ENCODE results near the gene GNAL. TPM values are rescaled to one million over a fixed set of nuclear protein-coding genes. Genes with fewer than 3 reads are reported as not detected.
"Not testable (repeated sequence)": the region's sequence is repeated elsewhere in the genome, so short reads cannot be mapped to it uniquely, and the experiment has no call there.

The GNAL gene
- total RNA-seq, 2 experiments from 2014 or later, result 0.11 to 0.19 TPM

GRCh38 chr18:11889284-11889683, 200.2 kb downstream of the GNAL start:
- Mint-ChIP-seq H3K4me1 (ENCODE audit: low read depth) (no peaks in the 10 kb centered on the region), H3K27ac (no peak overlapping the region), H3K27me3 (no peaks in the 10 kb centered on the region), H3K36me3 (ENCODE audit: low read depth) (peaks cover 84% of the 10 kb centered on the region), H3K9me3 (no peaks in the 10 kb centered on the region), H3K4me3 (no peak overlapping the region)
- ATAC-seq (ENCODE audit: poor library complexity) (no peak), DNase-seq (no peak)
- peaks cover 72% of the 10 kb centered on the region for H3K36me3 ChIP-seq (ENCODE audit: insufficient read depth, low read length)
- no peak overlapping the region for H3K4me3 ChIP-seq (ENCODE audit: low read length)
- H3K27me3 ChIP-seq (ENCODE audit: control insufficient read depth in 1 of 2, insufficient read depth in 2 of 2, low read length in 2 of 2), result no peaks in the 10 kb centered on the region
- intact Hi-C loops (cut with DNase I, micrococcal nuclease), result no loop called here
- H3K9me3 ChIP-seq (ENCODE audit: control insufficient read depth in 1 of 2, insufficient read depth in 1 of 2, low read length in 2 of 2), result no peaks in the 10 kb centered on the region
- ChIA-PET POLR2A (no interaction called here), CTCF (no interaction called here)
- H3K4me1 ChIP-seq (ENCODE audit: insufficient read depth, low read length), result no peaks in the 10 kb centered on the region
- TF ChIP-seq CTCF (IDR thresholded peaks at IDR 0.05), result no peak
- no peak overlapping the region for H3K27ac ChIP-seq (ENCODE audit: low read depth in 1 of 2, low read length in 2 of 2)

- no peaks in the 10 kb centered on the region for H3K9me3 Mint-ChIP-seq
- intact Hi-C loops (cut with DNase I, micrococcal nuclease), result no loop called here
- peaks cover 81% of the 10 kb centered on the region for H3K36me3 Mint-ChIP-seq (ENCODE audit: low read depth)
- DNase-seq, result no peak
- H3K27ac Mint-ChIP-seq, result no peak overlapping the region
- CTCF ChIA-PET, result no interaction called here
- H3K9me3 ChIP-seq (ENCODE audit: control insufficient read depth in 1 of 2, insufficient read depth in 1 of 2, low read length in 2 of 2), result no peaks in the 10 kb centered on the region
- POLR2A ChIA-PET, result interaction anchor here (0.6 kb wide), 1 partner anchor 372 kb away, joined by 3 read pairs; no protein-coding TSS in a partner anchor
- H3K4me3 ChIP-seq (ENCODE audit: low read length), result no peak overlapping the region
- no peak overlapping the region for H3K4me3 Mint-ChIP-seq
- no peaks in the 10 kb centered on the region for H3K27me3 ChIP-seq (ENCODE audit: control insufficient read depth in 1 of 2, insufficient read depth in 2 of 2, low read length in 2 of 2)
- no peak for ATAC-seq (ENCODE audit: poor library complexity)
- H3K27ac ChIP-seq (ENCODE audit: low read depth in 1 of 2, low read length in 2 of 2), result no peak overlapping the region
- no peak for TF ChIP-seq CTCF (IDR thresholded peaks at IDR 0.05)
- no peaks in the 10 kb centered on the region for H3K27me3 Mint-ChIP-seq
- H3K36me3 ChIP-seq (ENCODE audit: insufficient read depth, low read length), result peaks cover 63% of the 10 kb centered on the region
- no peaks in the 10 kb centered on the region for H3K4me1 Mint-ChIP-seq (ENCODE audit: low read depth)
- no peaks in the 10 kb centered on the region for H3K4me1 ChIP-seq (ENCODE audit: insufficient read depth, low read length)
Observed at GRCh38 chr18:11891737-11892136, 202.7 kb downstream of the GNAL start.

- POLR2A ChIA-PET; intact Hi-C loops (cut with DNase I, micrococcal nuclease); ATAC-seq (ENCODE audit: poor library complexity): not testable (repeated sequence)
Observed at GRCh38 chr18:11892438-11892837, 203.4 kb downstream of the GNAL start.

GRCh38 chr18:11897781-11898180, 208.7 kb downstream of the GNAL start:
- no peak overlapping the region for H3K4me3 ChIP-seq (ENCODE audit: low read length)
- no peaks in the 10 kb centered on the region for H3K9me3 Mint-ChIP-seq
- ATAC-seq (ENCODE audit: poor library complexity) (no peak), DNase-seq (no peak)
- TF ChIP-seq CTCF (IDR thresholded peaks at IDR 0.05), result no peak
- H3K4me1 ChIP-seq (ENCODE audit: insufficient read depth, low read length), result no peaks in the 10 kb centered on the region
- intact Hi-C loops (cut with DNase I, micrococcal nuclease), result no loop called here
- no peaks in the 10 kb centered on the region for H3K4me1 Mint-ChIP-seq (ENCODE audit: low read depth)
- POLR2A ChIA-PET, result interaction anchor here (0.5 to 1.8 kb wide), 2 partner anchors 11 to 220 kb away, joined by 4 read pairs; partner anchors contain the start of gene MPPE1
- no peaks in the 10 kb centered on the region for H3K9me3 ChIP-seq (ENCODE audit: control insufficient read depth in 1 of 2, insufficient read depth in 1 of 2, low read length in 2 of 2)
- peaks cover 33% of the 10 kb centered on the region for H3K36me3 ChIP-seq (ENCODE audit: insufficient read depth, low read length)
- no peak overlapping the region for H3K27ac Mint-ChIP-seq
- peaks cover 71% of the 10 kb centered on the region for H3K36me3 Mint-ChIP-seq (ENCODE audit: low read depth)
- H3K4me3 Mint-ChIP-seq, result no peak overlapping the region
- no peaks in the 10 kb centered on the region for H3K27me3 Mint-ChIP-seq
- H3K27ac ChIP-seq (ENCODE audit: low read depth in 1 of 2, low read length in 2 of 2), result no peak overlapping the region
- no peaks in the 10 kb centered on the region for H3K27me3 ChIP-seq (ENCODE audit: control insufficient read depth in 1 of 2, insufficient read depth in 2 of 2, low read length in 2 of 2)
- CTCF ChIA-PET, result no interaction called here

More at GRCh38 chr18:11892438-11892837, 203.4 kb downstream of the GNAL start:
- H3K27me3 Mint-ChIP-seq; H3K4me1 ChIP-seq (ENCODE audit: insufficient read depth, low read length); DNase-seq; H3K27me3 ChIP-seq (ENCODE audit: control insufficient read depth in 1 of 2, insufficient read depth in 2 of 2, low read length in 2 of 2); H3K27ac ChIP-seq (ENCODE audit: low read depth in 1 of 2, low read length in 2 of 2); H3K9me3 Mint-ChIP-seq; H3K9me3 ChIP-seq (ENCODE audit: control insufficient read depth in 1 of 2, insufficient read depth in 1 of 2, low read length in 2 of 2); H3K4me1 Mint-ChIP-seq (ENCODE audit: low read depth); H3K4me3 Mint-ChIP-seq; CTCF ChIA-PET; H3K4me3 ChIP-seq (ENCODE audit: low read length); H3K27ac Mint-ChIP-seq: not testable (repeated sequence)
- H3K36me3 Mint-ChIP-seq (ENCODE audit: low read depth), result peaks cover 81% of the 10 kb centered on the region
- H3K36me3 ChIP-seq (ENCODE audit: insufficient read depth, low read length), result peaks cover 56% of the 10 kb centered on the region
